HG02884 (cell line): Measurements from ENCODE around the gene TPGS2.
"Not testable (repeated sequence)": the region's sequence is repeated elsewhere in the genome, so short reads cannot be mapped to it uniquely, and the experiment has no call there.

Experiments used
- ATAC-seq: cut with Tn5 transposase; IDR thresholded peaks from one replicate; pipeline ENCODE4 v1.9.1; 2021; ENCODE audit warnings: mild to moderate bottlenecking, moderate library complexity; ENCODE audit not compliant: unreplicated experiment

TPGS2 gene

GRCh38 chr18:36780748-36781147 is 48.1 kb downstream of the TPGS2 start:
- ATAC-seq = no peak

DNA sequence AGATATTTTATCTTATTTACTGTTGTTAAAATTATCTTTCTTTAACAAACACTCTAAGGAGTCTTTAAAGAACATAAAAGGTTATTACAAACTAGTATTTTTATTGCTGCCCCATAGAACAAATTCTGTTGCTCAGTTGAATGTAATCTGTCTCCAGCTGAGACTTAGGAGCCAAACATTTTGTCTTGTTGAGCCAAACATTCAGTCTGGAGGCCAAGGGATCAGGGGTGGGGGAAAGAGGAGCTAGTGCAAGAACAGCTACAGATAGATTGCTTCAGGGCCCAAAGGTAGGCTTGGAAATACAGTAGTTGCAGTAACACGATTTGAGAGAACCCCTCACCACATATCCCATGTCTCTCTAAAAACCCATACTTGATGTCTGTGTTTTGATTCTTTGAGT is 51.2 kb downstream of the TPGS2 start:
- no peak for ATAC-seq

- no peak for ATAC-seq
Measured at GRCh38 chr18:36776650-36777049, 52.2 kb downstream of the TPGS2 start.

DNA sequence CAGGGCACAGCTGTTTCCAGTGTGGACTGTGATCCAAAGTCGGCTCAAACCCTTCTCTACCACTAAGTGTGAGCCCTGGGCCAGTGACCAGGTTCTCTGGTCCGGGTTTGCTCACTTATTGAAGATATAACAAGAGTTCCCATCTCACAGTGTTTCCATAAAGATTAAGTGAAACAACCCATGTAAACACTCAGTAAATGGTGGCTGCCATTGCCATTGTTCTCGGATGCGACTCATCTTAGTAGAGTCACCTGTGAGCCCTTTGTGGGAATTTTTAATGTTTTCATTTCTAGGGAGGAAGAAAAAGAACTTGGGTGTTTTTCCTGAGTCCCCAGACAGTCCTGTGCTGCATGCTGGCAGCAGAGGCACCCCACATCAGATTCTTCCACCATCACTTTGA is 53.4 kb downstream of the TPGS2 start:
- ATAC-seq = no peak

DNA sequence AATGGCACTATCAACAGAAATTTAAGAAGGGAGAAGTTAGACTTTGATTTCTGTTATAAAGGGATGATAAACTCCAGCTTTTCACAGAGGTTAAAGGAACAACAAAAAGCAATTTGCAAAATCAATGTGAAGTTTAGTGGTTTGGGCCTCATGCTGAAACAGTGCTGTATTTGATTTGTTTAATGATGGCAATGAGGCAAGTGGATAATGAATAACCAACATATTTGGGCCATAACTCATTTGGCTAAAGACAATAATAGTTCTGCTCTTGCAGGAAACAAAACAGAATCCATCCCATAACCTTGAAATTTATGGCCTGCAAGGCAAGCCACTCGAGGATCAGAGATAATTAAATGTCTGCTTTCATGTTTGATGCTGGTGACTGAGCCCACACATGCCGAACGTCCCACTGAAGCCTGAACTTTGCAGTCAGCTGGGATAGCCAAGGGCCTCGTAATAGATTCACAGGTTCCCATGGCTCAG is 56.5 kb downstream of the TPGS2 start:
- no peak for ATAC-seq

DNA sequence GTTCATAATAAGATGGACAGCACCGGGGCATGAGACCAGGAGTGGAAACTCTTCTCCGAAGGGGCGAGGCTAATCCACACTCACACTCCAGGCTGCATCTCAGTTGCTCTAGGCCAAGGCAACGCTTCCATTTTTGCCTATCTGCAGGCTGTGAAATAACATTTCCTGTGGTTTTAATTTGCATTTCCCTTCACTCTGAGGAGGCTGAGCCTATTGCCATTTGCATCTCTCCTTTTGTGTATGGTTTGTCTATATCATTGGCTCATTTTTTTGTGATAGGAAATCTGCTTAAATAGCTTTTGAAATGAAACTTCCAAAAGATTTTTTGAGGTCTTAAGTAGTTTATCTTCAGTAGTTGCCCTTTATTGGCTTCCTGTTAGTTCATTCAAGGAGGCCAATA is 57.6 kb downstream of the TPGS2 start:
- ATAC-seq = no peak

DNA sequence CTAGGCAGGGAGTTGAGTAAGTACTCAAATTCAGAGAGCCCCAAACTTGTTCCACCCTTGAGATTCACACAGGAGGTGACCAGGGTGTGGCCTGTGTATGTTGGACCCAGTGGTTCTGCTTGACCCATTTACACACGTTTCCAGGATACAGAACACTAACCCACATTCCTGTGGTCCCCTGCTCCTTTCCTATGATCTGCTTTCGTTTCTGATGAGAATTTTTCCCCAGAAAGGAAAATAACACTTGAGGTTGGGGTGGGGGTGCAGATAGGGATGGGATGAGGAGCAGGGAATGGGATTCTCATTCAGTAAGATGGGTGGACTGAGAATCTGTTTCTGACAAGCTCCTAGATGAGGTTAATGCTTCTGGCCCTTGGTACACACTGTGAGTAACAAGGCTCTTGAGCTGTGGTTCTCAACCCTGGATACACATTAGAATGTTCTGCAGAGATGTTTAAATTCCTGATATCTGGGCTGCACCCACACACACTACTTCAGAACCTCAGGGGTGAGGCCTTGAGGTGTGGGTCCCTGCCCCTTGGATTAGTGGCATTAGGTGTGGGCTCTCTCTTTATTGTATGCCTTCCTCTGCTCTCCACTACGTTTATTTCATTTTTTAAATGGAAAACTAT is 58.4 kb downstream of the TPGS2 start:
- no peak for ATAC-seq

- no peak for ATAC-seq
Measured at GRCh38 chr18:36769611-36770314, 59.0 kb downstream of the TPGS2 start.

GRCh38 chr18:36769172-36769571 is 59.6 kb downstream of the TPGS2 start:
- ATAC-seq = no peak

DNA sequence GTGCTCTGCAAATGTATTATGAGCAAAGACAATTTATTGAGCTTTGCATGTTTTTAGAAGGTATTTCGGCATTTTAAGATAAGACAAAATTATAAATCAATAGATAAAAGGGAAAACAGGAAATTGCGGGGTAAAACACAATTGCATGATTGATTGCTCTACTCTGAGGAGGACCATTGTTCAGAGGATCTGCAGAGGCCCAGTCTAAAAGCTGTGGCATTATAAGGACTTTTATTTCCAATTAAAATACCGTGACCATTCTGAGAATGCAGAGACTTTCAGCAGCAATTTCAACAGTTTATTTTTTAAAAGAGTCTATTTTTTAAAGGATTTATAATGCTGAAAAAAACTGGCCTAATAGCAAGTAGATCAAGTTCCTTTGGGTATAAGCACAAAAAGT is 62.0 kb downstream of the TPGS2 start:
- no peak for ATAC-seq

- ATAC-seq = not testable (repeated sequence)
Measured at GRCh38 chr18:36762965-36763364, 65.8 kb downstream of the TPGS2 start.

- no peak for ATAC-seq
Measured at GRCh38 chr18:36762074-36762473, 66.7 kb downstream of the TPGS2 start.

DNA sequence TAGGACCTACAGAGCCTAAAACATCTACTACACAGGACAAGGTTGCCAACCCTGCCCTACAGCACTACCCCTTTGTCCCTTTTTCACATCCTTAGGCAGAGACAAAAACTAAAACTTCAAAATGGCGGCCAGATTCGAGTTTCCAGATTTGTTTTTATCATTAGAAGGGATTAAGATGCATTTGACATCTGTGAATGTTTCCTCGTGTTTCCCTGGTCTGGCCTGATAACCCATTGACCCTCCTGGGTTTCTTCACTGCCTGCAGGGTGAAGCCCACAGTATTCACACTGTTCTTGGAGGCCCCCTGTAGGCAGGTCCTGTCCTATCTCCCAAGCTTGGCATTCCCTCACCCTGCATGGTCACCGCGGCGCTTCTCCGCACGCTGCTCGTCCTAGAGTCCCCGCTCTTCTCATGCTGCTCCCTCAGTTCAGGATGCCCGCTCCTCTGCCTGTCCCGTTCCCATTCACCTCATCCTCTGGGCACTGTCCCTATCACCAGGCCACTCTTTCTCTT is 67.6 kb downstream of the TPGS2 start:
- no peak for ATAC-seq

DNA sequence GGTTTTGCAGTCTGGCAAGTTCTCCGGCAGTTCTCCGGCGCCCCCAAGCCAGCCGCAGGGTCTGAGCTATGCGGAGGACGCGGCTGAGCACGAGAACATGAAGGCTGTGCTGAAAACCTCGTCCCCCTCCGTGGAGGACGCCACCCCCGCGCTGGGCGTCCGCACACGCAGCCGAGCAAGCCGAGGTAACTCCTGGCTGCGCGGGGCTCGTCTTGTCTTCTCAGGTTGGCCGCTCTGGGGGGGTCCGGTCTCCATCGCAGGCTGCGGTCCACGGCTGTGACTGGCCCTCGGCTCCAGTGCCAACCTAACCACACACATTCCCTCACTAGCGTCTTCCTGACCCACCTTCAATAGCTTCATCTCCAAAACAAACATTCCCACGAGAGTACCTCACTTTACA is 68.2 kb downstream of the TPGS2 start:
- ATAC-seq = no peak

DNA sequence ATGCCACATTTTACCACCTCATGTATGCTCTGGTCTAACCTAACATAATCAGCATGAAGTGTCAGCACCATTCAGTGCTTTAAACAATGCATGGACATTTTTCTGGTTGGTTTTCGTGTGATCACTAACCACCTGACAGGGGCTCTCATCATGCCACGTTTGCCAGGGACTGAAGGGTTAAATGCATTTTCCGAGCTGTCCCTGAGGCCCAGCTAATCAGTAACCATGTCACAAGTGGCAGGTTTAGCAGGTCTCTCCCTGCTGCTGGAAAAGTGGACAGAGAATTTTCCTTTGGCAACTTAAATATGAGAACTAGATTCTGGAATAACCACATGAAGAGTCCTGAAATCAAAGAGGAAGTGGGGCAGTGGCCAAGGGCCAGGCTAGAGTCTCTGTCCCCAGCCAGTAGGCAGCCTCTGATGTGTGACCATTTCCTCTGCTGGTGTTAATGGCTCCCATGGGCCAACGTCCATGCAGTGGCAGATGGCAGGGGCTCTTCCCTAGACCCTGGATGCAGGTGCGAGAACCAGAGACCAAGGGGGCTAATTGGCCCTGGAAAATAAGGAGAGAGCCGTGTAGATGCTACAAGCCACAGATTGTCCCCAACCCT is 69.5 kb downstream of the TPGS2 start:
- no peak for ATAC-seq

DNA sequence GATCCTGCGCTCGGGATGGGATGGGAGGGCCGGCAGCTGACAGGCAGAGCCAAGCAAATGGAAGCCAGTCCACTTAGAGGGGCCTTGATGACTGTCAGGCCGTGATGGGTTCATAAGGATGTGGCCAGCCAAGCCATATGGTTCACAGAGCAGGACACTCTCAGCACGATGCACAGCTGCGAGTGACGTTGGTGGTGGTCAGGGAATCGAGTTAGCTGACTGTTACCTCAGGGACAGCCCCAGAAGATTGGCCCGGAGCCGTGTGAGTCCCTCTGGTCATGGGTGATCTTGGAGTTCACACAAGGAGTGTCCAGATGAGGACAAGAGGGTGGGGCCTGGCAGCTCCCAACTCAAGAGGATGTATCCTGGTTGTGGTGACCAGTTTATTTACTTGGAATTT is 70.2 kb downstream of the TPGS2 start:
- ATAC-seq = no peak

DNA sequence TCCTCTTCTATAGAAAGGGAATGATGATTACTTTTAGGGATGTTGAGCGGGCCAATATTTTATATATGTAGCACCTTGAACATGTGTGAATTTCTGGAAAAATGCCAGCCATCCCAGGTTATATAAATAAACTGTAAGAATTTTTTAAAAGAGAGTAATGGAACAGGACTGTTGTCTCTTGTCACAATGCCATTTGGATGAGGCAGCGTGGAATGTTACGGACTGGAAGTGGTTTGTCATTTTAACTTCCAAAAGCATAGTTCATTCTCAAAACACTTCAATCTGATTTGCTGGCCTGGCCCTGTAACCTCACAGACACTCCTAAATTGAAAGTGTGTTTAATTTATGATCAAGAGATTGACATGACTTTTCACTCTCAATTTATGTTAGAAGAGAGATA is 70.8 kb downstream of the TPGS2 start:
- no peak for ATAC-seq

GRCh38 chr18:36757081-36757480 is 71.7 kb downstream of the TPGS2 start:
- ATAC-seq = no peak

GRCh38 chr18:36756242-36756641 is 72.6 kb downstream of the TPGS2 start:
- ATAC-seq = no peak

DNA sequence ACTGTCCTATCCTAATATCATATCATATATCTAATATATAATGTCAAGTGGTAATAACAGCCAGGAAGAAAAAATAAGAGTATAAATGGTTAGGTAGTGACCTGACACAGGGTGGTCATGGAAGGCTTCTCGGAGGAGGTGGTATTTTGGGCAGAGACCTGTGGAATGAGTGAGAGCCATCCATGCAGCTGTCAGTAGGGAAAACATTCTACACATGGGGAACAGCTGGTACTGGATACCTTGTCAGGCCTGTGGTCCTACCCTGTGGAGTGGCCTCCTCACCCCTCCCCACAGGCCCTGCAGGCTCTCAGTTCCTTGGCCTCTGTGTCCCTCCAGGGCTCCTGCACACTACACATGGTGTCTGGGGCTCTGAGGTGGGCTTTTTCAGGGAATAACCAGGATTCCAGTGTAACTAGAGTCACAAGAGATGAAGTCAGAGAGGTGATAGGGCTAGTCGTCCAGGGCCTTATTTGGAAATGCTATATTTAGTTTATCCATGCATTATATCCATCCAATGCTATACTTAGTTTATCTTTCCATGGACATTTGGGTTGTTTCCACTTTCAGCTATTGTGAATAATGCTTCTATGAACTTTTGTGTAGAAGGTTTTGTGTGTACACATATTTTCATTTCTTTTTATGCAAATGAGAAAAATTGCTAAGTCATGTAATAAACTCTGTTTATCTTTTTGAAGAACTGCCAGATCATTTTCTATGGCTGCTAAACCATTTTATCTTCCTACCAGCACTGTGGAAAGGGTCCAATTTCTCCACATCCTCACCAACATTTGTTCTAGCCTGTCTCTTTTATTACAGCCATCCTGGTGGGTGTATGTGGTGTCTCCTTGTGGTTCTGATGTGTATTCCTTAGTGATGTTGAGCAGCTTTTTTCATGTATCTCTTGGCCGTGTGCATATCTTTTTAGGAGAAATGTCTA is 75.6 kb downstream of the TPGS2 start:
- ATAC-seq = no peak
